EH (cell line): ENCODE results near the gene GALNT14.

Experiments used
- DNase-seq: peaks from one replicate; pipeline ENCODE4 v3.0.0-alpha.2; 2015; ENCODE audit warnings: low read depth

The GALNT14 gene

DNA sequence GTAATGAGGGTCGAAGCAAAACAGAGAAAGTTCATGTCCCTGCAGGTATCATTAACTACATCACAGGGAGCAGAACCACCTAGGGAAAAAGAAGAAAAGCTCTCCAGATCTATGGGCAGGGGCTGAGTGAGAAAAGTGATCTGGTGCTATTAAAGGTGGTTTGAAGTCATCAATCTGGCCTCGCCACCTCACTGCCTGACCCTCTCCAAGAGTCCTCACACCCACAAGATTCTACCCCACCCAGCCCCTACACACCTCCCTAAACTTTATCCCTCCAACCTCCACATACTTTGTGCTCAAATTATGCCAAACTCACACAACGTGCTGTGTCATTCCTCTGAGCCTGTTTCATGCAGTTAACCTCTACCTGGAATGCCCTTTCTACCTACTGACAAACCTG lies 2.2 kb downstream of the GALNT14 start:
- no peak for DNase-seq

DNA sequence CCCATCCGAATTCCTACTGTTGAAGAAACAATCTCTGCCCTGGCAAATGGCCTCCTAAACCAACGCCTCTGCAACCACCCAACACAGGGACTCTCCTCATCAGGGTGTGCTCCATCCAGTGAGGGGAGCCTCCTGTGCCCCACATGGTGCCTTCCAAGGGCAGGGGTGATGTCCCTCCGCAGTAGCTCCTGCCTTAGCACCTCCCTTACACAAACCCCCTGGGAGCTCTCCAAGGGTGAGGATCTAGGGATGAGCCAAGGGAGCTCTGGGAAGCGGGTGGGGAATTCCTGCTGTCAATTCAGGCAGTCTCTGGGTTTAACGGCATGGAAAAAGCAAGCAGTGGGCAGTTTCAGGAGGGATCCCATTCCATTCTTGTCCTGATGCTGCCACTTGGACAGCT lies 3.8 kb downstream of the GALNT14 start:
- no peak for DNase-seq

DNA sequence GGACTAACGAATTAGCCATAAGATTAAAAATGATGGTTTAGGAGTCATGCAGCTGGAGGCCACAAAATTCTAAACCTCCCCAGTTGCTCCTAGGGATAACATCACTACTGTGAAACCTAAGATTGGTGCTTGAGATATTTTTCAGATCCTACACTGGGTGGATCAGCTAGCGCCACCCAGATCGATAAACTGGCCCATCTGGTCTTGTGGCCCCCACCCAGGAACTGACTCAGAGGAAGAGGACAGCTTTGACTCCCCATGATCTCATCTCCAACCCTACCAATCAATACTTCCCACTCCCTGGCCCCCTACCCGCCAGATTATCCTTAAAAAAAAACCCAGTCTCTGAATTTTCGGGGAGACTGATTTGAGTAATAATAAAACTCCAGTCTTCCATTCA lies 5.5 kb downstream of the GALNT14 start:
- no peak for DNase-seq

DNA sequence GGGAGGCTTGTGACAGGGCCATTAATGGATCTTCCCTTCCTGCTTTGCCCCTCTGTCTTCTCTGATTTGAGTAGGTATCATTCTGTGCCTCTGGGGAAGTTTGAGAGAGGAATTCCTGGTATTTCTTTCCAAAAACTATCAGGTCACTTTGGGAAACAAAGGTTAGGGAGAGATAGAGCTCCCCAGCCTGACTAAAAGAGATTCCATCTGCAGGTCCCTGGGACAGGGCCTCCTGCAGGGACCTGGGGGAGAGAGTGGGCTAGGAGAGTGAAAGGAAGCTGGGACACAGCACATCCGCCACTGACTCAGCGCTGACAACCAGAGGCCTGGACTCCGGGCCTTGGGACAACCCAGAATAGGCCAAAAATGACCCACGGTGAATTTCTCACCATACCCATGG lies 6.4 kb downstream of the GALNT14 start:
- no peak for DNase-seq

DNA sequence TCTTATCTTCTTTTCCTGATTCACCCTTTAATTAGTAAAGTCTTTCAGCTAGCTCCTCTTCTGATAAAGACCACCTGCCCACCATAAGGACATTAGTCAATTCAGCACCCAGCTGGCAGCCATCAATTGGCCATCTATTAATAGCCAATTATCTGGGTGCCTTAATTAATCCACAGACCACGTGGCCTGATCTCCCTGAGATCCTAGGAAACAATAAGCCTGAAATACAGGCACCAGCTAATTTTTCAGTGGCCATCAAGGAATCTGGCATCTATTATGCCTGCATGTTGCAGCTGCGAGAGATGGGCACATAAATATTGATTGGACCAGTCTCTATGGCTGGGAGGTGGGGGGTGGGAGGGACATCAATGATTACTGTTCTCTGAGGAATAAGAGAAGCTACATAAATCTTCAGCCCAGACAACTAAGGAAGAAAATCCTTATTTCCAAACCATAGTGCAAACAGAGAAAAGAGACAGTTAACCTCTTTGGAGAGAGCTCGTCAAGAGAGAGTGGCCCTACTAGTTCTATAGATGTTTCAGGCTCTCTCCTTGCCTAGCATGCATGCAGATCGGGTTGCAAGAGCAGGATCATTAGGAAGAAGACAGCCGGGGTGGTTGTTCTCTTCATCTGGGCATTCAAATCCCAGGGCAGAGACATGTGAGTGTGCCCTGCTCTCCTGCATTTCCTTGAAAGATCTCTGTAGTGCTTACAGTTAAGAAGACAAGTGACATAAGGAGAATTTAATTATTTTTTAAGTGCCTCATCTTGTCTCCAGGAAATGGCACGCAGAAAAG lies 8.7 kb downstream of the GALNT14 start:
- DNase-seq: no peak

DNA sequence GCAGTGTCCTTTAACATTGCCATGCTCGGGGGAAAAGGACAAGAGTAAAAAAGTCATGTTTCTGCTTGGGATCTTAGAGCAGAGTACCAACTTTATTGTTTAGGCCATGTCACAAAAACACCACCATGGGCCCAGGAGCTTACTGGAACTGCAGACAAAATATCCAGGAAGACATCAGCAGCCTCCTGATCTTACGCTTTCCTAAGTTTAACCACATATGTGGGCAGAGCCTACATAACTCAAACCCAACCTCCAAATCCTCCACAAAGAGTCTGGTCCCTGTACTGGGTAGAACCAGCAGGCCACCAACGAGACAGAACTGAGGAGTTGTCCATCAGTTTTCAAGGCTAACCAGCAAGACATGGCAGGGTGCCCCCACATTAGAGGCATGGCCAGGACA lies 10.3 kb downstream of the GALNT14 start:
- no peak for DNase-seq

DNA sequence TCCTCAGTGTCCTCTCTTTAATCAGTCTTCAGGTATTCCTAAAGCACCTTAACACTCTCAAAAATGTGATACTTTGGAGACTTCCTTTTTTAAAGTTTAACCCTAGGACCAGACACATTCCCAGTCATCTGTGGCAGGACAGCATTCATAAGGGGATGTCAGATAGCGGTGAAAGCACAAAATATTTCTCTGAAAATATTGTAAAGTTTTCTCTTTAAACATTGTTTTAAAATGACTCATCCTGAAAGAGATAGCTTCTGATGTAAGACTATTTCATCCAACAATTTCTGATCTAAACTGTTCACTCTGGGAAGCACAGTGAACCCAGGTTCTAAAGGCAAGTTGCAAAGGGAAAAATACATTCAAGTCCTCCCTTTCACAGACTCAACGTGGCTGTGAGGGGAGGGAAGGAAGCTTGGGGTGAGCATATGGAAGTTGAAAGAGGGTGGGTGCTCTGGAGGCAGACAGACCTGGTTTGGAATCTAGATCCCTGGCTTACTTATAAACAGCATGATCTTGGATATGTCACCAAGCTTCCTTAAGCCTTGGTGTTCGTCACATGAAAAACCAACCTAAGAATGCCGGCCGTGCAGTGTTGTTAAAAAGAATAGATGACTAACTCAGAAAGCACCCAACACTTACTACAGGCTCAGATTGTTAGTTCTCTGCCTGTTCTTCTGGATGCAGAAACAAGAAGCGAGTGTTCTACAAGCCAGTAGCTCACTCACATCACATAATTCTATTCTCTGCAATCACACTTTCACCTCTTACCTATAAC lies 12.1 kb downstream of the GALNT14 start:
- peak; percentile 34 for DNase-seq

DNA sequence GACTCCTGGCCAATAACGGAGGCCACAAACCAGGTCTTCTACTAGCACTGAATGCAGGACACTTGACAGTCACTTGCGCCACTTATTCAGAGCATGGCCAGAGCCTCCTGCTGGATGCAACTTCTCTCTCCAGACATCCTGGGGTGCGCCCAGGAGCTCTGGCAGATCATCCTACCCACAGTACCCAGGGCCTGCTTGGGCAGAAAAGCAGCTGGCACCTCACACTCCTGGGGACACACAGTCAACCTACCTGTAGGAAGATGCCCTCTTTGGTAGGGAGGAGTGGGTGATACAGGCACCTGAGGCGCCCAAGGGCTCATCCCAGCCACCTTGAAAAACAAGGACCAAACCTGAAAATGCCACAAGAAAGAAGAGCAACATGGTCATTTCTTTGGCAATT lies 13.3 kb downstream of the GALNT14 start:
- DNase-seq: no peak

DNA sequence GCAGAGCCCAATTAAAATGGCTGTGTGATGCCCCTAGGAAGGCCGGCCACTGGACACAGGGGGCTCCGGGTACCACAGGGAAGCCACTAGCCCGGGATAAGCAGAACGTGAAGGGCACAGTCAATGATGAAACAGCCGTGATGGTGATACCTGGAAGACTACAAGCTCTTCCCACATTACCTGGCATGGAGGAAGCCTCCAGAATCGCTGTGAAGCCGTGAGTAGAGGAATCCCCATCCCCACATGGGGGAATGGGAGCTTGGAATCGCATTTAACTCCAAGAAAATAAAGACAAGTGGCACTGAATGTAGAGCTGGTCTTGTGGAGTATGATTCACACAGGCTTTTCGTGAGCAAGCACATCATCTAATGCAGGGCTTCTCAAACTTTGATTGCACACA lies 16.1 kb downstream of the GALNT14 start:
- no peak for DNase-seq

DNA sequence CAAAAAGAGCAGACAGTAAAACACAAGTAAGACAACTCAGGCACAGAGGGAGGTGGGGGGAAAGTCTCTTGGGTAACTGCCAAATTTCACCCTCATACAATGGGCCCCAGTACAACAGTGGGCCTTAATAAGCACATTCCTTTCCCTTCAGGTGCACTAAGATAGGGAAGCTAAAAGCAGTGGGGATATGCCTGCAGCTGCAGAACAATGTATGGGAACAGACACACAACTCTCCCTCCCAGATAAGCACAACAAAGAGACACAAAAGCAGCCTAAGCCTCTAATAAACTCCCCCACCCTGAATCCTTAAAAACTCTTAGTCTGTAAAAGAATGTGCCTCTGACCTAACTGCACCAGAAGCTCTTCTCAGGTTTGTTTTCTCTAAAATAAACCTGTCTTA lies 24.5 kb downstream of the GALNT14 start:
- no peak for DNase-seq

DNA sequence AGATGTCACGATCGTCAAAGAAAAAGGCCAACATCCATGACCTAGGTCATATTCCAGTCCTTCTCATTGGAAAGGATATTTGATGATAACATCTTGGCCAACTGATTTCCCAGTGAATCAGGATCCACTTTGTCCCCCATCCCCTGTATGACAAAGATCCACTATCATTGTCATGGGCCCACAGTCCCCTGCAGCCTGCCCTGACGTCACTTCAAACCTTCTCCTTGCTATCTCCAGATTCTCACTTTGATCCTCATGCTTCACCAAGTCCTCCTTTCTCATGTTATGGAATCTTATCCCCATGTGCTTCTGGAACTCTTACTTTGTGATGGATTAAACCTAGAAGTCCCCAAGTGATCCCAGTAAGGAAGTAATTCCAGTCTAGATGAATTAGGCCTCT lies 25.7 kb downstream of the GALNT14 start:
- DNase-seq: no peak

DNA sequence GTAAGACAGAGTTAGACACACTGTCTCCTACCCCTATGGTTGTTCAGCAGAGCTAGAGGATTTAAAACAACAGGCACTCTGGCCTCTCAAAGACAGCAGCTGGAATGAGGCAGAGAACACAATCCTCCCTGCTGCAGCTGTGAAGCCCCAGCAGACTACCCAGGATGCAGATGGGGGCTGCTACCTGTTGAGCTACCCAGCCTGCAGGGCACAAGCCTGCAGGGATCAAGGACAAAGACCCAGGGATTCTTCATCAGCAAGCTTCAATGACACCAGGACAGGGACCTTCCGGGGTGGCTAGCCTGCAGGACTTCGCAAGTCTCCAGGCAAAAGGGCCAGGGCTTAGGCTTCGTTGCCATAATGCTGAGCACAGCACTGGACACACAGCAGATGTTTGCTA lies 27.2 kb downstream of the GALNT14 start:
- DNase-seq: no peak

DNA sequence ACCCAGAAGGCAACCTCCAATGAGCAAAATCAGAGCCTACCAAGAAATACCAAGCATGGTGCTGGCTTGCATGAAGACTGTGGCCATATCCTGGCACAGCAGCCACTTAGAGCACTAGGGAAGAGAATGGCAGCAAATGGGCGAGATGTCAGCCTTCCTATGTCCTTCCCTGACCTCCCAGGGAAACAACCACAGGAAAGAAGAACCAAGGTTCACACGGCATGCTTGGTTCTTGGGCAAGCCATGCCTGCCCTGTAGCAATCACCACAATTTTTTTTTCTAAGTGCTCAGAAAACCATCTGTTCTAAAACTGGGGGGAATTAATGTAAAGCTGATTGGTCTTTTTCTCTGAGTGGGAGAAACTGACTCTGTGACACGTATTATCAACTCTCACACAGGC lies 27.8 kb downstream of the GALNT14 start:
- no peak for DNase-seq

DNA sequence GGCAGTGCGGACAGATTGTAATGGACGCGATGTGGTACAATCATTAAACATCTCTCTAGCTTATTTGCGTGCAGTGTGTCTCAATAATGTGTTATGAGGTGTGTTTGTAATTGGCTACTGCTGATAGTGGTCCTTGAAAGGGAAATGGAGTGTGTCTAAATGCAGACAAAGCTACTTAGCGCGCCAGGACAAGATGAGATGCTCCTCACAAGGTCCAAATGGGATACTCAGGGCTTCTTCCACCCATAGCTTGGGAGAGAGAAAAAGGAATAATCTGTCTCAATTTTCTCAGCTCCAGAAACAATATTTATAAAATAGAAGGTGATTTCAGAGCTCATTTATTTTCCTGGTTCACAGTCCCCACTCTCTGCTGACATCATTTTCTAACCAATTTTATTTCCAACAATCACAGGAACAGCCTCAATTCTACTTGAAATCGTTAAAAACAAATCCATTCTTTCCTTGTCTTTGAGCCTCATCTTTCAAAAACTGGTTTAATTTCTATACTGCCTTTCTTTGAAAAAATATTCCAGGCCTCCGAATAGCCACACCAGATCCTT lies 28.5 kb downstream of the GALNT14 start:
- no peak for DNase-seq

DNA sequence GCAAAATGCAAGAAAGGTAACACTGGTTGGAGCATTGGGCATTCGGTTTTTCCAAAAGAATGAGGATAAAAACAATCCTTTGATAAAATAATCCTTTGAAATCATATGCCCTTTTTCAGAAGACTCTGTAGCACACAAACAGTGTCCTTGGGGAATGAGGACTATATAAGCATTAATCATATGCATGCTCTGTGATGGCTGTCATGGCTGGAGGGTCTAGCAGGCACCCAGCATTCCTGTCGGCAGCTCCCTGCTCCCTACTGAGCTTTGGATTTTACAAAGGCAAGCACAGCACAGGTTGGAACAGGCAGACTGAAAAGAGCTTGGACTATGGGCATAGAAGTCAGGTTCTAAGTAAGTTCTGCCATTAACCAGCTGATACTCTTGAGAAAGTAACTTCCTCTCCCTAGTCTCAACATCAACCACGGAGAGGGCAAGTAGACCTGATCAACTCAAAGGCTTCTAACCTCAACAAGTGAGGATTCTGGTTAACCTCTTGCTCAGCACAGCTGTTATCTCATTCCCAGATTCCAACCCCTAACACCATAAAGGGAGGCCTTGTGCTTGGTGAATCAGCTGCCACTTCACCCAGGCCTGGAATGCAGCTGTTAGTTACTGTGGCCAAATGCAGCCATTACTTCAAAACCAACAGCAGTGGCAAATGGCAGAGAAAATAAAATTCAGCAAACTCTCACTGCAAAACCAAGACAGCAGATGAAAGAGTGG lies 29.5 kb downstream of the GALNT14 start:
- no peak for DNase-seq

DNA sequence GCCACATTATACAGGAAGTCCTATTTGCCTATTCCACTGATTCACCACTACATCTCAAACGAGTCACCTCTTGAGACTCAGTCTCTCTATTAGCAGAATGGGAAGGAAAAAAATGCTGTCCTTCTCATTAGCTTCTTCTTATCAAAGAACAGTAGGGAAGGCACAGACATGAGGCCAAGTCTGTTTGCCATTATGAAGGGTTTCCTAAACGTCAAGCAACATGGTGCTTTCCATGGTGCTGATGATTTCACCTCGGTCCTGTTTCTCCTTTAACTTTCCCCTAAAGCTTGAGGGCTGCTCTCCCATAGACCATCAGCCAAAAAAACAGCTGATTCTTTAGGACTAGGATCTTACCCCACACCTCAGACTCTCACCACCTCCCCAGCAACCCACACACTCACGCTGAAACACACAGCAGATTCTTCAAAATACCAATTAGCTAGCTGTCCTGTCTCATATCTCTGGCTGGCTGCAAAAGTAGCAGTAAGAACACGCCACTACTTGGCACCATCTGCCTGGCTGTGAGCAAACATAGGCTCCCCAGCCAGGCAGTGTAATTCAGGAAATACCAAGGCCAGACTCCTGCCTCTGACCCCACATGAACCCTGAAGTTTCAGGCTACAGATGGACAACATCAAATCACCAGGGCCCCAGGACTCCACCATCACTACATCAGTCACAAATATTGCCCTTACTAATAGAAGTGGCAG lies 30.5 kb downstream of the GALNT14 start:
- peak; percentile 18 for DNase-seq

DNA sequence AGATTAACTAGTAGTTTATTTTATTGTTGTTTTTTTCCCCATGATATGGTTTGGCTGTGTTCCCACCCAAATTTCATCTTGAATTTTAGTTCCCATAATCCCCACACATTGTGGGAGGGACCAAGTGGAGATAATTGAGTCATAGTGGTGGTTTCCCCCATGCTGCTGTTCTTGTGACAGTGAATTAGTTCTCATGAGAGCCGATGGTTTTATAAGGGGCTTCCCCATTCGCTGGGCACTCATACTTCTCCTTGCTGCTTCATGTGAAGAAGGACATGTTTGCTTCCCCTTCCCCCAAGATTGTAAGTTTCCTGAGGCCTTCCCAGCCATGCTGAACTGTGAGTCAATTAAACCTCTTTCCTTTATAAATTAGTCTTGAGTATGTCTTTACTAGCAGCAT lies 36.5 kb downstream of the GALNT14 start:
- DNase-seq: no peak

DNA sequence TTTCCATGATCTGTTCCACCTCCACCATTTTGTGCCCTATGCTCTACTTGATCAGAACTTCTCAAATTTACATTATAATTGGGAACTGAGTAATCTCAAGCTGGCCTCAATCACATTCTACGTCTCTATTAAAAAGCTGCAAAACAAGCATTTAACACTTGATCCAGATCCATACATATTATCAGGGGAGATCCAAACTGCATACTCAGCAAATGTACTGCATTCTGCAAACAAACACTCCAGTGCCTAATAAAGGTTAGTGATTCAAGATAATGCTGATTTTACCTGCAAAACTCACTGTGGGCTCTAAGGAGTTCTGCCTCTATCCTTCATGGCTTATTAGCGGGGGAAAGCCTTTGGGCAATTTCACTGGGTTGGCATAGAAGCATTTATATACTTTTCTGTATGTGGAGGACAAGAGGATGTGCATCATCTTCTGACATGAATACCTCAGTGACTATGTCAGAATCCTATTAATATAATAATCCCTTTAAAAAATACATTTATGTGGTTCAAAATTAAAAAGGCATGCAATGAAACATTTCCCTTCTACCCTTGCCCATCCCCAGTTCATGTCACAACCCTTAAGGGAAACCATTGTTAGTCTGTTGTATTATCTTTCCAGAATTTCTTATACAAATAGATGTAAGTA lies 40.2 kb downstream of the GALNT14 start:
- DNase-seq: peak; percentile 13

DNA sequence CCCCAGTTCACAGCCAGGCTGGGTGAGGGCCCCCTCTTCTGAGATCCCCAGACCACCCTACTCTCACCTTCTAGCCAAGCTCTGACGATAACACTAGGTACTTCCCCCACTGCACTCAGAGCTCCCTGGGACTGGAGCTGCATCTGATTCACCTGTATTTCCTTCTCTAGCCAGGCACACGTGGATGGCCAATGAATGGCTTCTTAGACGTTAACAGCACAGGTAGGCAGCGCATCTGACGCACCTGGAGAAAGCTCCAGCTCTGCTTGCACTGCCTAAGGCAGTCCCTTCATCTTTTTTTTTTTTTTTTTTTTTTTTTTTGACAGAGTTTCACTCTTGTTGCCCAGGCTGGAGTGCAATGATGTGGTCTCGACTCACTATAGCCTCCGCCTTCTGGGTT lies 48.1 kb downstream of the GALNT14 start:
- no peak for DNase-seq

DNA sequence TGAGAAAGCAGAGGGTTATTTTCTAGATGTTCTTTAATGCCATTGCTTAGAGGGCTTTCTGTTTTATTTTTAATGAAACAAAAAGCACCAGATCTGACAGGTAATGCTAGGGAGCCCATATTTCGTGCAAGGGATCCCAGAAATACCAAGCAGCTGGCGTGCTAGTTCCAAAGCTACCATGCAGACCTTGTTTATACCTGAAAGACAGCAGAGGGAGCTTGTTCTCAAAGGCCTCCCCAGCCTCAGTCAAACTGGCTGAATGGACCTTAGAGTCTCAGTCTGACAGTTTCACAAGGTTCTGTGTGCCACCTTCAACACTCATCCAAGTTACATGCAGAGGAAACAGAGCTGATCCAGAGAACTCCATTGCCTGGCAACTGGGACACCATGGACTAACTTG lies 48.6 kb downstream of the GALNT14 start:
- no peak for DNase-seq

DNA sequence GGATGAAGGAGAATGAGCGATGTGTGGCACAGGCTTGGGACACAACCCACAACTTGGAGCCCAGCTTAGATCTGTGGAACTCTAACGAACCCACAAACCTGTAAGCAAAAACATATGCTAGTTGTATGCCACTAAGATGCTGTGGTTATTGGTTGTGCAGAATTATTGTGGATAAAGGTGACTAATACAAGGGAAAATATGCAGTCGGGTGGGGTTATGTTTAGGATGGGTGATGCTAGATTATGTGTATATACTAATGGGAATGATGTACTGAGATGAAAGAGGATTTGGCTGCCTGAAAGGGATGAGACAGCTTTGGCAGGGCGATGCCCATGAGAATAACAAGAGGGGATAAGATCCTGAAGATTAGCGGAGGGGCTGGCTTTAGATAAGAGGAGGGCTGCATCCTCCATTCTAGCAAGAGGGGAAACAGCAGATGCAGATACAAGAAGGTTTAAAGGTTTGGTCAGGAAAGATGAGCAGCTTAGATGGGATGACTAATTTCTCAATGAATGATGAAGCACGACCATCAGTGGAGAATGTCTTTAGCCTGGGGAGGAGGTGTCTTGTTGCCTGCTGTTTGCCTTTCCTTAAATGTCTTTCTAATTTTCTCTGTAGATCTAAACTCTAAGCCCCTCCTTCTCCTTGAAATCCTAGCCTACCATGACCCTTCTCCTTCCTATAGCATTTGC lies 49.6 kb downstream of the GALNT14 start:
- no peak for DNase-seq
